ENCODE measurements around the gene ZNF710.
A peak's percentile ranks its signal among the peaks of the same experiment; 100 is the strongest.

The ZNF710 gene

DNA sequence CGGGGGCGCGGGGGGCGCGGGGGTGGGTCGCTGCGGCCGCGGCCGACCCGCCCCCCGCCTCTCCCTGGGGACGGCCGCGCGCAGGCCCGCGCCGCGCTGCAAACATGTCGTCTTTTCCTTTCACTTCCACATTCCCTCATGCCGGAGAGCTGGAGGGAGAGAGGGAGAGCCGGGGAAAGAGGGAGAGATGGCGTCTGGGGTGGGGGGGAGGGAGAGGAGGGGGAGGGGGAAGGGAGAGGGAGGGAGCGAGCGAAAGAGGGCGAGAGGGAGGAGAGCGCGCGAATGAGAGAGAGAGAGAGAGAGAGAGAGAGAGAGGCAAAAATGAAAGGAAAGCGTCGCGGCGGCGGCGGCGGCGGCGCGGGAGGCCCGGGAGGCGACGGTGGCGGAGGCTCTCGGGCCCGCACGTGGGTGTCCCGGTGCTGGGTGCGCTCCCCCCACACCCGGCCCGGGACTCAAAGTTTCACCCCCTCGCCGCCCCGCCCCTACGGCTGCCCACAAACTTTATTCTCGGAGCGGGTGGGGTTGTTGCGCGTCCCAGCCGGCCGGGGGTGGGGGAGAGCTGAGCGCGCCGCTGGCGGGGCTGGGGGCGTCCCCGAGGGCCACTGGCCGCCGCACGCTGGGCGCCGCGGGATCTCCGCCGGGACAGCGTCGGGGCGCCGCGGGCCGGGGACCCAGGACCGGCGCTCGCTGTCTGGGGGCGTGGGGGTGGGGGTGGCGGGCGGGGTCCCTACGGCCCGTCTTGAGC lies 731 bp downstream of the ZNF710 start:
- Histone ChIP-seq H3K4me3 (peak overlapping the region; percentile 51), H3K4me1 (peaks cover 27% of the 10 kb centered on the region), H3K9me3 (no peaks in the 10 kb centered on the region), H3K27me3 (ENCODE audit: low read depth) (no peaks in the 10 kb centered on the region), H3K36me3 (replicated peaks) (no peaks in the 10 kb centered on the region)
- peak; percentile 39 to 71 for DNase-seq (ENCODE audit: low spot score in 2 of 2)
- in situ Hi-C loops (cut with MboI; ENCODE audit: low sequenced_read_pairs): no loop called here

GRCh38 chr15:90002428-90002844 lies 1.3 kb downstream of the ZNF710 start:
- no peaks in the 10 kb centered on the region for H3K36me3 ChIP-seq (replicated peaks)
- H3K9me3 ChIP-seq: no peaks in the 10 kb centered on the region
- DNase-seq (ENCODE audit: low spot score in 2 of 2): peak; percentile 23 to 69
- peak overlapping the region; percentile 51 for H3K4me3 ChIP-seq
- in situ Hi-C loops (cut with MboI; ENCODE audit: low sequenced_read_pairs): no loop called here
- no peaks in the 10 kb centered on the region for H3K27me3 ChIP-seq (ENCODE audit: low read depth)
- peaks cover 27% of the 10 kb centered on the region for H3K4me1 ChIP-seq

DNA sequence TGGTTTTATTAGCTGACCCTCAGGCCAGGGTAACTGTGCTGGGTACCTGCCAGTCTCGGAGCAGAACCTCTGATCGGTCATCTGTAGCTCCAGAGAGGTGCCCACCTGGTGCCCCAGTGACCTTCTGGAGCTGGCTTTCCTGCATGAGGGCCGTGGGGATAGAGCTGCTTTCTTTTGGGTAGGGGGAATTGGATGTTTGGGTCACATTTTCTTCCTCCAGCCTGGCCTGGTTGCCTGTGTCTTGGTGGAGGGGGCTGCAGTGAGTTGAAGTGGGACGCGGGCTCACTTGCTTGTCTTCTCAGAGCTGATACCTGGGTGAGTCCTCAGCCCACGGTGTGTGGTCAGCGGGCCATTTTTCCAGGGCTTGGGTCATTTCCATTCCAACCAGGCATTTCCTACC lies 2.6 kb downstream of the ZNF710 start:
- Histone ChIP-seq H3K27me3 (ENCODE audit: low read depth) (no peaks in the 10 kb centered on the region), H3K9me3 (no peaks in the 10 kb centered on the region), H3K36me3 (replicated peaks) (no peaks in the 10 kb centered on the region), H3K4me3 (no peak overlapping the region), H3K4me1 (peaks cover 27% of the 10 kb centered on the region)
- in situ Hi-C loops (cut with MboI; ENCODE audit: low sequenced_read_pairs): no loop called here
- no peak for DNase-seq (ENCODE audit: low spot score in 2 of 2)

DNA sequence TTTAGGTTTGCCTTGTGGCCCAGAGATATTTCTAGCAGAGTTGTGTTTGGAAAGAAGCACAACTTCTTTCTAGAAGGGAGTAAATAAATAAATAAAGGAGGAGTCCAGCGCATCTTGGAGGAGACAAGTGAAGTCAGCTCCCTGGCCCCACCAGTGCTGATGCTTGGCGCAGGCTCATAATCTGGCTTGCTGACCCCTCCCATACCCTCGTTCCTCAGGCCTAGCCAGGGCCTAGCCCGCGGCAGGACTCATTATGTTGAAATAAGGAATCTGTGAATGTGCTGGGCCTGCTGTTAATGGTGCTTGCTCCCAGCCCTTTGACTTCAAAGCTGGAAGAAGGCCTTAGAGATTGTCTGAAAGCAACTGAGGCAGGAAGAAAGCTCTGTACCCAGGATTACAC lies 3.1 kb downstream of the ZNF710 start:
- H3K4me1 ChIP-seq: peaks cover 25% of the 10 kb centered on the region
- H3K9me3 ChIP-seq: no peaks in the 10 kb centered on the region
- no peak overlapping the region for H3K4me3 ChIP-seq
- no peak for DNase-seq (ENCODE audit: low spot score in 2 of 2)
- H3K27me3 ChIP-seq (ENCODE audit: low read depth): no peaks in the 10 kb centered on the region
- H3K36me3 ChIP-seq (replicated peaks): no peaks in the 10 kb centered on the region
- in situ Hi-C loops (cut with MboI; ENCODE audit: low sequenced_read_pairs): no loop called here

DNA sequence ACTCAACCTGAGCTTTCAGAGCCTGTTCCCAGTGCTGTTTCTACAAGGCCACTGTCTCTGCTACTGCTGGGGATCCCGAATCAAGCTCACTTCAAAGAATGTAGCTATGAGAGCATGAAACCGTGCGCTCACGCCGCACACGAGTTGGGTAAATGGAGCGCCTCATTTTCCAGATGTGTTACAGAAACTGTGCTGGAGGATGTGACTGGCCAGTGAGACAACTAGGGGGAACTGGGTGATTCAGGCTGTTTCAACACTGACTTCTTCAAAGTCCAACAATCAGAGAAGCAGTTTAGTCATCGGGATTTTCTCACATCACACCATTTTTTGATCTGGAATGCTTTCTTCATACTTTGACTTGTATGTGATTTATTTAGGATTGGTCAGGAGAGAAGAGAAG lies 3.5 kb downstream of the ZNF710 start:
- no peaks in the 10 kb centered on the region for H3K9me3 ChIP-seq
- no peaks in the 10 kb centered on the region for H3K36me3 ChIP-seq (replicated peaks)
- H3K27me3 ChIP-seq (ENCODE audit: low read depth): no peaks in the 10 kb centered on the region
- H3K4me3 ChIP-seq: no peak overlapping the region
- no peak for DNase-seq (ENCODE audit: low spot score in 2 of 2)
- H3K4me1 ChIP-seq: peaks cover 23% of the 10 kb centered on the region
- in situ Hi-C loops (cut with MboI; ENCODE audit: low sequenced_read_pairs): no loop called here

- Histone ChIP-seq H3K36me3 (replicated peaks) (no peaks in the 10 kb centered on the region), H3K27me3 (ENCODE audit: low read depth) (no peaks in the 10 kb centered on the region), H3K4me1 (peaks cover 8% of the 10 kb centered on the region), H3K9me3 (peaks cover 5% of the 10 kb centered on the region; the same call in 1 of the 2 replicates), H3K4me3 (no peak overlapping the region)
- no peak for DNase-seq (ENCODE audit: low spot score in 2 of 2)
- in situ Hi-C loops (cut with MboI; ENCODE audit: low sequenced_read_pairs): no loop called here
Measured at GRCh38 chr15:90006217-90007075, 5.3 kb downstream of the ZNF710 start.

- no peaks in the 10 kb centered on the region for H3K36me3 ChIP-seq (replicated peaks)
- H3K9me3 ChIP-seq: peaks cover 9% of the 10 kb centered on the region; the same call in 1 of the 2 replicates
- H3K27me3 ChIP-seq (ENCODE audit: low read depth): no peaks in the 10 kb centered on the region
- H3K4me3 ChIP-seq: no peak overlapping the region
- peaks cover 8% of the 10 kb centered on the region for H3K4me1 ChIP-seq
- DNase-seq (ENCODE audit: low spot score in 2 of 2): no peak
- in situ Hi-C loops (cut with MboI; ENCODE audit: low sequenced_read_pairs): no loop called here
Measured at GRCh38 chr15:90007076-90007460, 5.9 kb downstream of the ZNF710 start.

GRCh38 chr15:90008607-90009006 lies 7.5 kb downstream of the ZNF710 start:
- H3K9me3 ChIP-seq: peaks cover 9% of the 10 kb centered on the region; the same call in 1 of the 2 replicates
- no peaks in the 10 kb centered on the region for H3K36me3 ChIP-seq (replicated peaks)
- in situ Hi-C loops (cut with MboI; ENCODE audit: low sequenced_read_pairs): no loop called here
- no peak overlapping the region for H3K4me3 ChIP-seq
- DNase-seq (ENCODE audit: low spot score in 2 of 2): no peak
- H3K27me3 ChIP-seq (ENCODE audit: low read depth): no peaks in the 10 kb centered on the region
- H3K4me1 ChIP-seq: no peaks in the 10 kb centered on the region

DNA sequence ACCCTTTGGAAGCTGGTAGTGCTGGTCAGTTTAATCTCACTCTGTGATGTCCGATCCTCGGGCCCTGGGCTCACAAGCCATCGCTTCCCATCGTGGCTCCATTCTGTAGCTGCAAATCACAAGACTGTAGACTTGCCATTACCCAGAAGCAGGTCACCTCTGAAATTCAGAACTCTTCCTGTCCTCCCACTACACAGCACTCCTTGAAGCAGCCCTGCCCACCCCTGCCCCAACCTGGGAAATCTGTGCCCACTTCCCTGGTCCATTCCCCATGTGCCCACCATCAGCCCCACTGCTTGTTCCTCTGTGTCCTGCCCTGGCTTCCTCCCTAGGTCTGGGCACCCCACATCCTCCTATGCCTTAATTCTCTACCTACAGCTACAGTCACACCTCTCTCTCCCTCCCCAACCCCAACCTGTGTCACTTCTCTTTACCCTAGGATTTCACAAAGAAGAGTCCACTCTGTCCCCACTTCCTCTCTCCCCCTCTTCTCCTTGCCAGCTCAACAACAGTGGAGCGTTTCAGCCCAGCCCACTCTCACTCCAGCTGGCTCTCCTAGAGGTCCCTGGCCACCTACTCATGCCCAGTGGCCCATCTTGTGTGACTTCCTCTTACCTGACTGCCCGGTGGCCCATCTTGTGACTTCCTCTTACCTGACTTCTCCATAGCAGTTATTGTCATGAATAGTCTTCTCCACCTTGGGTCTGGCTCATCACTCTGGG lies 8.3 kb downstream of the ZNF710 start:
- no peaks in the 10 kb centered on the region for H3K36me3 ChIP-seq (replicated peaks)
- in situ Hi-C loops (cut with MboI; ENCODE audit: low sequenced_read_pairs): no loop called here

GRCh38 chr15:90011705-90012104 lies 10.6 kb downstream of the ZNF710 start:
- no peak for DNase-seq (ENCODE audit: low spot score in 2 of 2)
- peaks cover 9% of the 10 kb centered on the region; the same call in 1 of the 2 replicates for H3K9me3 ChIP-seq
- no peak overlapping the region for H3K4me3 ChIP-seq
- no peaks in the 10 kb centered on the region for H3K27me3 ChIP-seq (ENCODE audit: low read depth)
- H3K4me1 ChIP-seq: no peaks in the 10 kb centered on the region
- in situ Hi-C loops (cut with MboI; ENCODE audit: low sequenced_read_pairs): no loop called here
- no peaks in the 10 kb centered on the region for H3K36me3 ChIP-seq (replicated peaks)

More for the DNA sequence above, 8.3 kb downstream of the ZNF710 start:
- DNase-seq (ENCODE audit: low spot score in 2 of 2): no peak
- H3K27me3 ChIP-seq (ENCODE audit: low read depth): no peaks in the 10 kb centered on the region
- H3K4me1 ChIP-seq: no peaks in the 10 kb centered on the region
- H3K9me3 ChIP-seq: peaks cover 9% of the 10 kb centered on the region; the same call in 1 of the 2 replicates
- H3K4me3 ChIP-seq: no peak overlapping the region

DNA sequence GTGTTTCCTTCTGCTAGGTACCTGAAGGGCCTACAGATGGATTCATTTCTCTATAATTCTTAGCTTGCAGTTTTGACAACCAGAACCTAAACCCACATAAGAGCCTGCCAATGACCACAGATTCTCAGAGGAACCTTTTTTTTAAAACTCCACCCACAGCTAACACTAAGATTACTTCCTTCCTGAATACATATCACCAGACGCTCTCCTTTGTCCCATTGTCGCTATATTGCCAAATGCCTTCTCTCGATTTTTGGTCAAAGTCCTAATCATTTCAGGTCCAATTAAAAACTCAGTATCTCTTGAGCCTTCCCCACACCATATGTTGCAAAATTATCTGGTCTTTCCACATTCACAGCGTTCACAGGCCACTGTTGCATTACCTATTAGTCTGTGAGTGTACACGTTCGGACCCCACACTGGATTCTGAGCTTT lies 12.4 kb downstream of the ZNF710 start:
- no peaks in the 10 kb centered on the region for H3K27me3 ChIP-seq (ENCODE audit: low read depth)
- H3K4me3 ChIP-seq: no peak overlapping the region
- in situ Hi-C loops (cut with MboI; ENCODE audit: low sequenced_read_pairs): no loop called here
- no peaks in the 10 kb centered on the region for H3K4me1 ChIP-seq
- no peak for DNase-seq (ENCODE audit: low spot score in 2 of 2)
- peaks cover 9% of the 10 kb centered on the region; the same call in 1 of the 2 replicates for H3K9me3 ChIP-seq
- no peaks in the 10 kb centered on the region for H3K36me3 ChIP-seq (replicated peaks)

- Histone ChIP-seq H3K4me3 (no peak overlapping the region), H3K9me3 (peaks cover 9% of the 10 kb centered on the region; the same call in 1 of the 2 replicates), H3K27me3 (ENCODE audit: low read depth) (no peaks in the 10 kb centered on the region), H3K36me3 (replicated peaks) (no peaks in the 10 kb centered on the region), H3K4me1 (no peaks in the 10 kb centered on the region)
- in situ Hi-C loops (cut with MboI; ENCODE audit: low sequenced_read_pairs): no loop called here
- DNase-seq (ENCODE audit: low spot score in 2 of 2): no peak
Measured at GRCh38 chr15:90015294-90015693, 14.2 kb downstream of the ZNF710 start.

- Histone ChIP-seq H3K4me3 (no peak overlapping the region), H3K4me1 (no peaks in the 10 kb centered on the region), H3K27me3 (ENCODE audit: low read depth) (no peaks in the 10 kb centered on the region), H3K36me3 (replicated peaks) (no peaks in the 10 kb centered on the region), H3K9me3 (peaks cover 9% of the 10 kb centered on the region; the same call in 1 of the 2 replicates)
- in situ Hi-C loops (cut with MboI; ENCODE audit: low sequenced_read_pairs): no loop called here
- DNase-seq (ENCODE audit: low spot score in 2 of 2): no peak
Measured at GRCh38 chr15:90015749-90016148, 14.6 kb downstream of the ZNF710 start.

All from HAP-1 (cell line).